SU-DHL-6 (cell line): ENCODE data around the gene PARP8.

Source experiments
- H2AFZ ChIP-seq: fragments of 200-600 bp; sonication (generic); 2 replicates; pipeline ENCODE4 v1.6.1; 2014; ENCODE audit warnings: low read depth, mild to moderate bottlenecking, moderate library complexity, mixed read lengths, antibody characterized with exemption, low read length; ENCODE audit not compliant: severe bottlenecking
- H3F3A ChIP-seq: fragments of 200-600 bp; shearing (Covaris generic); 2 replicates; pipeline ENCODE4 v1.6.0; 2016; ENCODE audit warnings: antibody characterized with exemption, mild to moderate bottlenecking; ENCODE audit not compliant: insufficient read depth
- H3K27ac ChIP-seq: fragments of 200-600 bp; sonication (generic); 2 replicates; pipeline ENCODE4 v1.5.1; 2016; ENCODE audit warnings: low read depth, mild to moderate bottlenecking, low read length, moderate library complexity, mixed read lengths
- H3K27me3 ChIP-seq: fragments of 200-600 bp; sonication (generic), shearing (Covaris generic); 2 replicates; pipeline ENCODE4 v1.6.0; 2014; ENCODE audit warnings: mild to moderate bottlenecking, low read length
- H3K36me3 ChIP-seq: fragments of 200-600 bp; sonication (generic); 2 replicates; pipeline ENCODE4 v1.6.1; 2014; ENCODE audit warnings: mild to moderate bottlenecking, low read length, mixed read lengths
- H3K4me2 ChIP-seq: fragments of 300-600, 200-600 bp; shearing (Covaris generic), sonication (generic); 2 replicates; pipeline ENCODE4 v1.6.0; 2014; ENCODE audit warnings: low read length, low read depth, mild to moderate bottlenecking; ENCODE audit not compliant: poor library complexity, severe bottlenecking
- H3K4me3 ChIP-seq: fragments of 200-600 bp; sonication (generic); 2 replicates; pipeline ENCODE4 v1.5.1; 2014; ENCODE audit warnings: antibody characterized with exemption, low read length, mild to moderate bottlenecking, mixed read lengths; ENCODE audit not compliant: insufficient read depth, poor library complexity, severe bottlenecking
- H3K79me2 ChIP-seq: fragments of 200-600 bp; sonication (generic); 2 replicates; pipeline ENCODE4 v1.6.1; 2014; ENCODE audit warnings: mild to moderate bottlenecking, low read length, moderate library complexity; ENCODE audit not compliant: insufficient read depth
- H3K9ac ChIP-seq: fragments of 200-600 bp; sonication (generic); 2 replicates; pipeline ENCODE4 v1.7.0; 2014; ENCODE audit warnings: mild to moderate bottlenecking, low read length
- H3K9me2 ChIP-seq: fragments of 200-600 bp; sonication (generic); replicated peaks from 2 replicates; pipeline ENCODE4 v1.6.1; 2014; ENCODE audit warnings: low read length; ENCODE audit not compliant: insufficient read depth
- H3K9me3 ChIP-seq: fragments of 200-600 bp; sonication (generic); 2 replicates; pipeline ENCODE4 v1.6.1; 2014; ENCODE audit warnings: low read length, mixed read lengths; ENCODE audit not compliant: insufficient read depth
- H4K20me1 ChIP-seq: fragments of 200-600 bp; sonication (generic); 2 replicates; pipeline ENCODE4 v1.6.1; 2014; ENCODE audit warnings: low read depth, mild to moderate bottlenecking, antibody characterized with exemption, low read length, moderate library complexity, mixed read lengths
- CTCF ChIP-seq: fragments of 200-600 bp; sonication (generic); IDR thresholded peaks from one replicate; pipeline ENCODE4 v1.5.1; 2017; ENCODE audit warnings: antibody characterized with exemption, mild to moderate bottlenecking, low read length, moderate library complexity; ENCODE audit not compliant: insufficient read depth, poor library complexity, severe bottlenecking
- EZH2phosphoT487 ChIP-seq: fragments of 200-600 bp; sonication (generic), shearing (Covaris generic); conservative IDR thresholded peaks from 2 replicates; pipeline ENCODE4 v1.6.1; 2018; ENCODE audit warnings: mild to moderate bottlenecking, antibody characterized with exemption, low read length, moderate library complexity, mixed read lengths

Gene PARP8

GRCh38 chr5:50763846-50764245 lies 97.4 kb downstream of the PARP8 start:
- no peak overlapping the region for H3K4me3 ChIP-seq
- no peaks in the 10 kb centered on the region for H4K20me1 ChIP-seq
- no peaks in the 10 kb centered on the region for H3K79me2 ChIP-seq
- H3K27me3 ChIP-seq: no peaks in the 10 kb centered on the region
- no peaks in the 10 kb centered on the region for H3F3A ChIP-seq
- H3K36me3 ChIP-seq: no peaks in the 10 kb centered on the region
- H3K27ac ChIP-seq: no peak overlapping the region
- no peak overlapping the region for H3K9ac ChIP-seq
- H2AFZ ChIP-seq: no peak overlapping the region
- H3K9me3 ChIP-seq: no peaks in the 10 kb centered on the region
- H3K9me2 ChIP-seq: no peaks in the 10 kb centered on the region
- TF ChIP-seq CTCF (no peak), EZH2phosphoT487 (no peak)
- H3K4me2 ChIP-seq: no peak overlapping the region

- Histone ChIP-seq H3K4me2 (no peak overlapping the region), H3K27me3 (no peaks in the 10 kb centered on the region), H2AFZ (no peak overlapping the region), H3K27ac (no peak overlapping the region), H3F3A (no peaks in the 10 kb centered on the region), H4K20me1 (no peaks in the 10 kb centered on the region), H3K9ac (no peak overlapping the region), H3K9me2 (no peaks in the 10 kb centered on the region), H3K4me3 (no peak overlapping the region), H3K9me3 (no peaks in the 10 kb centered on the region), H3K79me2 (no peaks in the 10 kb centered on the region), H3K36me3 (no peaks in the 10 kb centered on the region)
- no peak for TF ChIP-seq EZH2phosphoT487
- no peak for TF ChIP-seq CTCF
Observed at GRCh38 chr5:50766042-50766441, 99.6 kb downstream of the PARP8 start.

- Histone ChIP-seq H2AFZ (no peak overlapping the region), H3F3A (no peaks in the 10 kb centered on the region), H3K4me3 (no peak overlapping the region), H3K9ac (no peak overlapping the region), H3K27ac (no peak overlapping the region), H3K4me2 (no peak overlapping the region), H4K20me1 (no peaks in the 10 kb centered on the region), H3K36me3 (no peaks in the 10 kb centered on the region; the same call in 1 of the 2 replicates), H3K79me2 (no peaks in the 10 kb centered on the region), H3K27me3 (no peaks in the 10 kb centered on the region), H3K9me3 (no peaks in the 10 kb centered on the region), H3K9me2 (no peaks in the 10 kb centered on the region)
- TF ChIP-seq EZH2phosphoT487 (no peak), CTCF (no peak)
Observed at GRCh38 chr5:50766462-50766861, 100.0 kb downstream of the PARP8 start.

GRCh38 chr5:50766967-50767366 lies 100.5 kb downstream of the PARP8 start:
- no peak for TF ChIP-seq CTCF
- no peak for TF ChIP-seq EZH2phosphoT487
- no peaks in the 10 kb centered on the region for H3K9me3 ChIP-seq
- no peak overlapping the region for H3K4me3 ChIP-seq
- H3K36me3 ChIP-seq: no peaks in the 10 kb centered on the region; the same call in 1 of the 2 replicates
- H4K20me1 ChIP-seq: no peaks in the 10 kb centered on the region
- no peaks in the 10 kb centered on the region for H3K27me3 ChIP-seq
- no peaks in the 10 kb centered on the region for H3K9me2 ChIP-seq
- no peak overlapping the region for H3K27ac ChIP-seq
- H3F3A ChIP-seq: no peaks in the 10 kb centered on the region
- no peak overlapping the region for H3K4me2 ChIP-seq
- no peak overlapping the region for H2AFZ ChIP-seq
- no peak overlapping the region for H3K9ac ChIP-seq
- H3K79me2 ChIP-seq: no peaks in the 10 kb centered on the region
